ENCODE data around the gene TASOR. TPM values are rescaled to one million over a fixed set of nuclear protein-coding genes. Genes with fewer than 3 reads are reported as not detected.
"Not testable (repeated sequence)": the region's sequence is repeated elsewhere in the genome, so short reads cannot be mapped to it uniquely, and the experiment has no call there.

TASOR gene
- total RNA-seq, 1 experiment from 2014 or later = 40.2 TPM

DNA sequence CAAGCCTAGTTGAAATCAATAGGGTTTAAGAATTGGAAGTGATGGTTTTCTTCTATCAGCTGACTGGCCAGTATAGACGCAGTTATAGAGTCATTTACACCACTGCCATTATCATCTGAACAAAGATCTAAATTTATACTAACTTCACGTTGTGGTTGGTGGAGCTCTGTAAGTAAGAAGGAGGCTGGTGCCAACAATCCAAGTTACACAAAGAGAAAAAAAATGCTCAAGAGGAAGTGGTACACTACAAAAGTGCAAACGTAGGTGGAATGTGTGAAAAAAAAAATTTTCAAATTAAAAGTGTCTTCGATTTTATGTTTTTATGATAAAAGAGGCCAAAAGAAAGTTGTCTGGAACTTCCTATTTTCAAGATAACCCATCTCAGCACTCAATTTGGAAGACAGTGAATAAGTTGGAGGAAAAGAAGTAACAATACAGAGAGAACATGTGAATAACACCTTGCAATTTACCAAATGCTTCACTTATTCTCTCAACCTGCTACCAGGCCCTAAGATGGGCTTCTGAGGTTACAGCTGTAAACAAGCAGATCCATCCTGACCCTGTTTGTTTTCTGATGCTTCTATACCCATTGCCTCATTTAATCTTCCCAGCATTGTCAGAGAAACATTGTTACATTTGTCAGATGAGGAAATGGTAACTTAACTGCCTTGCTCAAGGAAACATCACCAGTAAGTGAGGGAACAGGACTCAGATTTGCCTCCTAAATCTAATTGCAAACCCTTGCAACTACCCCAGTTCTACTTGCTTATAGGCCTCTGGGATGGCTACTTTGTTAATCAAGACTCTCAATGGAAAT lies 12.0 kb upstream of the TASOR start (continued):
- no peak for TF ChIP-seq SMAD3 (CRISPR knock-in tag; IDR thresholded peaks at IDR 0.05; ENCODE audit: borderline replicate concordance)

- no peak overlapping the region for H3K27ac Mint-ChIP-seq
- no peak for TF ChIP-seq NFE2L1 (CRISPR knock-in tag; IDR thresholded peaks at IDR 0.05)
- no peak for TF ChIP-seq MYBL2 (CRISPR knock-in tag; IDR thresholded peaks at IDR 0.05)
- no peak for TF ChIP-seq TP53 (CRISPR knock-in tag; IDR thresholded peaks at IDR 0.05)
- no peak for TF ChIP-seq ATF3 (CRISPR knock-in tag; conservative IDR thresholded peaks at IDR 0.05)
- TF ChIP-seq, protein P1, sequence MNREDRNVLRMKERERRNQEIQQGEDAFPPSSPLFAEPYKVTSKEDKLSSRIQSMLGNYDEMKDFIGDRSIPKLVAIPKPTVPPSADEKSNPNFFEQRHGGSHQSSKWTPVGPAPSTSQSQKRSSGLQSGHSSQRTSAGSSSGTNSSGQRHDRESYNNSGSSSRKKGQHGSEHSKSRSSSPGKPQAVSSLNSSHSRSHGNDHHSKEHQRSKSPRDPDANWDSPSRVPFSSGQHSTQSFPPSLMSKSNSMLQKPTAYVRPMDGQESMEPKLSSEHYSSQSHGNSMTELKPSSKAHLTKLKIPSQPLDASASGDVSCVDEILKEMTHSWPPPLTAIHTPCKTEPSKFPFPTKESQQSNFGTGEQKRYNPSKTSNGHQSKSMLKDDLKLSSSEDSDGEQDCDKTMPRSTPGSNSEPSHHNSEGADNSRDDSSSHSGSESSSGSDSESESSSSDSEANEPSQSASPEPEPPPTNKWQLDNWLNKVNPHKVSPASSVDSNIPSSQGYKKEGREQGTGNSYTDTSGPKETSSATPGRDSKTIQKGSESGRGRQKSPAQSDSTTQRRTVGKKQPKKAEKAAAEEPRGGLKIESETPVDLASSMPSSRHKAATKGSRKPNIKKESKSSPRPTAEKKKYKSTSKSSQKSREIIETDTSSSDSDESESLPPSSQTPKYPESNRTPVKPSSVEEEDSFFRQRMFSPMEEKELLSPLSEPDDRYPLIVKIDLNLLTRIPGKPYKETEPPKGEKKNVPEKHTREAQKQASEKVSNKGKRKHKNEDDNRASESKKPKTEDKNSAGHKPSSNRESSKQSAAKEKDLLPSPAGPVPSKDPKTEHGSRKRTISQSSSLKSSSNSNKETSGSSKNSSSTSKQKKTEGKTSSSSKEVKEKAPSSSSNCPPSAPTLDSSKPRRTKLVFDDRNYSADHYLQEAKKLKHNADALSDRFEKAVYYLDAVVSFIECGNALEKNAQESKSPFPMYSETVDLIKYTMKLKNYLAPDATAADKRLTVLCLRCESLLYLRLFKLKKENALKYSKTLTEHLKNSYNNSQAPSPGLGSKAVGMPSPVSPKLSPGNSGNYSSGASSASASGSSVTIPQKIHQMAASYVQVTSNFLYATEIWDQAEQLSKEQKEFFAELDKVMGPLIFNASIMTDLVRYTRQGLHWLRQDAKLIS (CRISPR knock-in tag; IDR thresholded peaks at IDR 0.05; ENCODE audit: borderline replicate concordance) = no peak
- TF ChIP-seq JAZF1 (CRISPR knock-in tag; IDR thresholded peaks at IDR 0.05) = no peak
- TF ChIP-seq NR3C1 (CRISPR knock-in tag; conservative IDR thresholded peaks at IDR 0.05; ENCODE audit: low read depth) = no peak
- no peak for TF ChIP-seq ZNF317 (CRISPR knock-in tag; IDR thresholded peaks at IDR 0.05; ENCODE audit: borderline replicate concordance, low read depth)
- TF ChIP-seq ZNF263 (CRISPR knock-in tag; IDR thresholded peaks at IDR 0.05; ENCODE audit: low read depth) = no peak
- no peak for TF ChIP-seq MLX (CRISPR knock-in tag; IDR thresholded peaks at IDR 0.05)
- no peak for TF ChIP-seq ZNF396 (CRISPR knock-in tag; IDR thresholded peaks at IDR 0.05; ENCODE audit: borderline replicate concordance)
- TF ChIP-seq HMGA2 (CRISPR knock-in tag; IDR thresholded peaks at IDR 0.05) = no peak
- no peak for TF ChIP-seq ZSCAN18 (CRISPR knock-in tag; IDR thresholded peaks at IDR 0.05)
- TF ChIP-seq, protein P2, sequence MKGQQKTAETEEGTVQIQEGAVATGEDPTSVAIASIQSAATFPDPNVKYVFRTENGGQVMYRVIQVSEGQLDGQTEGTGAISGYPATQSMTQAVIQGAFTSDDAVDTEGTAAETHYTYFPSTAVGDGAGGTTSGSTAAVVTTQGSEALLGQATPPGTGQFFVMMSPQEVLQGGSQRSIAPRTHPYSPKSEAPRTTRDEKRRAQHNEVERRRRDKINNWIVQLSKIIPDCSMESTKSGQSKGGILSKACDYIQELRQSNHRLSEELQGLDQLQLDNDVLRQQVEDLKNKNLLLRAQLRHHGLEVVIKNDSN (CRISPR knock-in tag; IDR thresholded peaks at IDR 0.05) = no peak
- no peak for TF ChIP-seq GTF2I (CRISPR knock-in tag; conservative IDR thresholded peaks at IDR 0.05)
- TF ChIP-seq AR (CRISPR knock-in tag; IDR thresholded peaks at IDR 0.05) = no peak
- CTCF ChIA-PET = no interaction called here
- H3K4me1 Mint-ChIP-seq = no peaks in the 10 kb centered on the region
- POLR2A ChIA-PET = no interaction called here
- H3K36me3 Mint-ChIP-seq = no peaks in the 10 kb centered on the region
- ATAC-seq (no peak), DNase-seq (ENCODE audit: low spot score) (no peak)
- no peaks in the 10 kb centered on the region; the same call in 1 of the 2 replicates for H3K27me3 Mint-ChIP-seq (ENCODE audit: low read depth)
- H3K4me3 Mint-ChIP-seq = no peak overlapping the region
- H3K9me3 Mint-ChIP-seq = peaks cover 4% of the 10 kb centered on the region; the same call in 1 of the 2 replicates
These were observed 10.7 kb upstream of the TASOR start for GRCh38 chr3:56693750-56694149.

- CTCF ChIA-PET = interaction anchor here (0.5 kb wide), 1 partner anchor 14 kb away, joined by 3 read pairs; no protein-coding TSS in a partner anchor
- H3K27me3 Mint-ChIP-seq (ENCODE audit: low read depth); POLR2A ChIA-PET; H3K9me3 Mint-ChIP-seq; H3K27ac Mint-ChIP-seq; DNase-seq (ENCODE audit: low spot score); H3K4me3 Mint-ChIP-seq; ATAC-seq; H3K36me3 Mint-ChIP-seq; H3K4me1 Mint-ChIP-seq: not testable (repeated sequence)
These were observed 9.7 kb upstream of the TASOR start for GRCh38 chr3:56692520-56693433.

- H3K4me3 Mint-ChIP-seq; POLR2A ChIA-PET; H3K9me3 Mint-ChIP-seq; ATAC-seq; H3K36me3 Mint-ChIP-seq; H3K27ac Mint-ChIP-seq; H3K4me1 Mint-ChIP-seq; DNase-seq (ENCODE audit: low spot score): not testable (repeated sequence)
- CTCF ChIA-PET = interaction anchor here (1.4 kb wide), 1 partner anchor 297 kb away, joined by 4 read pairs; no protein-coding TSS in a partner anchor
- peaks cover 14% of the 10 kb centered on the region for H3K27me3 Mint-ChIP-seq (ENCODE audit: low read depth)
These were observed 8.9 kb upstream of the TASOR start for GRCh38 chr3:56692001-56692365.

Data from WTC11 (cell line).